Sigmoid colon (tissue), 4 donors: Measurements from ENCODE around the gene STS.

Experiments
- EP300 ChIP-seq, 4 donors: sonication (generic); formaldehyde crosslinking; IDR thresholded peaks; one replicate each; pipeline ENCODE4 v1.6.1; 2017; ENCODE audit warnings: antibody characterized with exemption in 4 of 4
- TF ChIP-seq, protein P1 (sequence below), 4 experiments: fragments of 450-650 bp in 3 of 4; fragments of 200-600 bp in 1 of 4; IDR thresholded peaks; one replicate each; pipeline ENCODE4 v1.5.1; 2016 to 2019; ENCODE audit warnings: antibody characterized with exemption in 4 of 4, mild to moderate bottlenecking in 3 of 4, moderate library complexity in 2 of 4

GRCh38 chrX:7184816-7185215 lies 37.3 kb downstream of the STS start:
- TF ChIP-seq, protein P1, sequence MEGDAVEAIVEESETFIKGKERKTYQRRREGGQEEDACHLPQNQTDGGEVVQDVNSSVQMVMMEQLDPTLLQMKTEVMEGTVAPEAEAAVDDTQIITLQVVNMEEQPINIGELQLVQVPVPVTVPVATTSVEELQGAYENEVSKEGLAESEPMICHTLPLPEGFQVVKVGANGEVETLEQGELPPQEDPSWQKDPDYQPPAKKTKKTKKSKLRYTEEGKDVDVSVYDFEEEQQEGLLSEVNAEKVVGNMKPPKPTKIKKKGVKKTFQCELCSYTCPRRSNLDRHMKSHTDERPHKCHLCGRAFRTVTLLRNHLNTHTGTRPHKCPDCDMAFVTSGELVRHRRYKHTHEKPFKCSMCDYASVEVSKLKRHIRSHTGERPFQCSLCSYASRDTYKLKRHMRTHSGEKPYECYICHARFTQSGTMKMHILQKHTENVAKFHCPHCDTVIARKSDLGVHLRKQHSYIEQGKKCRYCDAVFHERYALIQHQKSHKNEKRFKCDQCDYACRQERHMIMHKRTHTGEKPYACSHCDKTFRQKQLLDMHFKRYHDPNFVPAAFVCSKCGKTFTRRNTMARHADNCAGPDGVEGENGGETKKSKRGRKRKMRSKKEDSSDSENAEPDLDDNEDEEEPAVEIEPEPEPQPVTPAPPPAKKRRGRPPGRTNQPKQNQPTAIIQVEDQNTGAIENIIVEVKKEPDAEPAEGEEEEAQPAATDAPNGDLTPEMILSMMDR (IDR thresholded peaks at IDR 0.05), result no peak
- no peak for TF ChIP-seq EP300 (IDR thresholded peaks at IDR 0.05)
